Kidney epithelial cell (primary cell): Measurements from ENCODE around the gene MRGPRD. TPM values are rescaled to one million over a fixed set of nuclear protein-coding genes. Genes with fewer than 3 reads are reported as not detected.

Experiments used
- DNase-seq: peaks from one replicate; pipeline ENCODE4 v3.0.0-alpha.2; 2010; ENCODE audit warnings: low read depth
- H3K27me3 ChIP-seq: 2 replicates; pipeline ENCODE4 v1.6.0; 2011; ENCODE audit warnings: low read length; ENCODE audit not compliant: control insufficient read depth, insufficient read depth
- H3K36me3 ChIP-seq: 2 replicates; pipeline ENCODE4 v1.5.1; 2011; ENCODE audit warnings: low read length; ENCODE audit not compliant: control insufficient read depth, insufficient read depth
- H3K4me3 ChIP-seq: 2 replicates; pipeline ENCODE4 v1.5.1; 2011; ENCODE audit warnings: low read depth, mild to moderate bottlenecking, control low read depth, low read length
- total RNA-seq: library from RNA; depleted of rRNA; stranded (reverse); fragments of >200 nt; gene quantifications from 2 replicates; pipeline ENCODE4 v1.2.3, GENCODE V29; 2015
- TF ChIP-seq, protein P1 (sequence below): IDR thresholded peaks from 2 replicates; pipeline ENCODE4 v1.5.1; 2011; ENCODE audit warnings: mild to moderate bottlenecking, moderate library complexity, low read length, control low read depth, inconsistent platforms; ENCODE audit not compliant: insufficient read depth, poor library complexity, severe bottlenecking

Gene MRGPRD
- total RNA-seq, 1 donor from 2014 or later: not detected

DNA sequence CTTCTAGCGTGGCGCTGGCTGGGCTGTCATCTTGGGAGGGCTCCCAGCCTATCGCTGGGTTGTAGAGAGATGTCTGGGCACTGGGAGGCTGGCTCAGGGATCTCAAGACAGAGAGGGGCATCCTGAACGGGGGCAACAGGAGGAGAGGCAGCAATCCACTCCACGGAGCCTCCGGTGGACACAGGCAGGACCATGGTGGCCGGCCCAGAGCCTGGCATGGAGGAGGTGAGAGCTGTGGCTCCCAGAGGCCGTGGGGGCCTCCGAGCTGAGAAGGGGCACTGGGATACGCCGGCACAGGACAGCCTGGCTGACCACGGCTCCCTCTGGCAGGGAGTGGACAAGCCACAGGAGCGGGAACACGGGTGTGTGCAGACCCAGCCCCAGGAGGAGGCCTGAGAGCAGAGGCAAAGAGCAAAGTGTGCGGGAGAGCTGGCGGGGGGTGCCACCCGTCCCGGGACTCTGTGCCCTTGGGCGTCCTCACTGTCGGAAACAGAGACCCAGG is 23.1 kb upstream of the MRGPRD start:
- TF ChIP-seq, protein P1, sequence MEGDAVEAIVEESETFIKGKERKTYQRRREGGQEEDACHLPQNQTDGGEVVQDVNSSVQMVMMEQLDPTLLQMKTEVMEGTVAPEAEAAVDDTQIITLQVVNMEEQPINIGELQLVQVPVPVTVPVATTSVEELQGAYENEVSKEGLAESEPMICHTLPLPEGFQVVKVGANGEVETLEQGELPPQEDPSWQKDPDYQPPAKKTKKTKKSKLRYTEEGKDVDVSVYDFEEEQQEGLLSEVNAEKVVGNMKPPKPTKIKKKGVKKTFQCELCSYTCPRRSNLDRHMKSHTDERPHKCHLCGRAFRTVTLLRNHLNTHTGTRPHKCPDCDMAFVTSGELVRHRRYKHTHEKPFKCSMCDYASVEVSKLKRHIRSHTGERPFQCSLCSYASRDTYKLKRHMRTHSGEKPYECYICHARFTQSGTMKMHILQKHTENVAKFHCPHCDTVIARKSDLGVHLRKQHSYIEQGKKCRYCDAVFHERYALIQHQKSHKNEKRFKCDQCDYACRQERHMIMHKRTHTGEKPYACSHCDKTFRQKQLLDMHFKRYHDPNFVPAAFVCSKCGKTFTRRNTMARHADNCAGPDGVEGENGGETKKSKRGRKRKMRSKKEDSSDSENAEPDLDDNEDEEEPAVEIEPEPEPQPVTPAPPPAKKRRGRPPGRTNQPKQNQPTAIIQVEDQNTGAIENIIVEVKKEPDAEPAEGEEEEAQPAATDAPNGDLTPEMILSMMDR: no peak
- Histone ChIP-seq H3K27me3 (peaks cover 3% of the 10 kb centered on the region), H3K36me3 (no peaks in the 10 kb centered on the region), H3K4me3 (no peak overlapping the region)
- DNase-seq: no peak

DNA sequence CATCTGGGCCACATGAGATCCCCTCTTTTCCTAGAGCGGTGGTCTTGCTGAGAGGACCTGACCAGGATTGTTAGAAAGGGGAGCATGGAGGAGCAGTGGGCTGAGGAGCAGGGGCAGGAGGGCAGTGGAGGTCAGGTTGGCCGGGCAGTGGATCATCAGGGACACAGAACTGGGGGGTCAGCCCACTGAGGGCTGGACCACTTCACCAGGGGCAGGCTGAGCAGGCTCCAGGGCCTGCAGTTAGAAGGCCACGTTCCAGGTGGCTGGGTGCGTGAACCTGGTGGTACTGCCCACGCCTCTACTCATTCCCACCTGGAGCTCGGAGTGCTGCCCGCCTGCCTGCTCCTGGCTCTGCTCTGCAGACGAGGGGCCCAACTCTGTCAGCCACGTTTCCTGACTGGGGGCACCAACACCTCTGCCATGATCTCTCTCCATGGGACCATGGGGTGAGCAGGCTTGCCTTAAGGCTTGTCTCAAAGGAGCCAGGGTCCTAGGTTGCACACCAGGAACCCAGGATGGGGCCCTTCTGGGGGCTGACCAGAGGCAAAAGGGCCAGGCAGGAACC is 22.6 kb upstream of the MRGPRD start:
- no peak for DNase-seq
- TF ChIP-seq, protein P1: no peak
- H3K4me3 ChIP-seq: no peak overlapping the region
- H3K27me3 ChIP-seq: peaks cover 3% of the 10 kb centered on the region
- no peaks in the 10 kb centered on the region for H3K36me3 ChIP-seq

DNA sequence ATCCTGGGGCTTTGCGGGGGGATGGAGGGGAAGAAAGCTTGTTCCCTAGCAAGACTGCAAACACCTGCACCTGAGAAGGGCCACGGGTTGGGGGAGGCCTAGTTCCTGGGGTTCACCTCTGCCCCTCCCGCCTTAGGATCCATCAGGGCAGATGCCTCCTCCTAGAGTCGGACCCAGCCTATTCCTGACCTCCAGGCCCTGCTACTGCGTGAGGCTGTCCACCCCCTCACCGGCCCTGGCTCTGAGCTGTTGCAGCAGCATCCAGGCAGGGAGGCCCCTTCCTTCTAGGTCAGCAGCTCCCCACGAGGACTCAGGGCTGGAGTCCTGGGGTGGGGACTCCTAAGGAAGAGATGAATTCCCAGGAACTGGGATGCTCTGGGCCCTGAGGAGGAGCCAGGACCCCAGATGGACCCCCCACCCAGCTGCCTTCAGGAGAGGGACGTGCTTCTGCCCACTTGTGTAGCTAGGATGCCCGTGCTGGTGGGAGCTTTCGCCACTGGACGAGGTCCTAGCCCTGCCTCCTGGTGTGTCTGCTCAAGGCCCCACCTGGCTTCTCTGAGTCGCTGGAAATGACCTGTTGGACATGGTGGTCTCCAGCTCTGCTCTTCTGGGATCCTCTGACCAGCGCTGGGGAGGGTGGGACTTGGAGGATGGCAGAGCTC is 21.9 kb upstream of the MRGPRD start:
- DNase-seq: no peak
- Histone ChIP-seq H3K36me3 (no peaks in the 10 kb centered on the region), H3K27me3 (peaks cover 3% of the 10 kb centered on the region), H3K4me3 (no peak overlapping the region)
- TF ChIP-seq, protein P1: no peak

DNA sequence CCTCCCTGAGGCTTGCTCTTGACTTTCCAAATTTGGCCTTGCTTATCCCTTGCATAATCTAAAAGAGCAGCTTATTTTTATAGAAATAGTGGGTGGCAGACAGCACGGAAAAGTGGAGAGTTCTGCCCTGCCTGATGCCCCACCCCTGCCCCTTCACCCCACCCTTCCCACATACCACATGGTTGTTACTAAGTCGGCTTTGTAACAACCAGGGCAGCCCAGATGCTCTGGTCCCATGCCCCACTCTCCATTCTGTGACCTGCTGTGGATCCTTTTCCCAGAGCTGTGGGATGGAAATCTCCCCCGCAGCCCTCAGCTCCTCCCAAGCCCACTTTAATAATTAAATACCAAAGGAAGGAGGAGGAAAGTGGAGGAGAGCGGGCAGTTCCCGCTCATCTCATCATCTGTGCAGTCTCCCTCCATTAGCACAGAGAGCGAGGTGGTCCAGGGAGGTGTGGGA is 21.4 kb upstream of the MRGPRD start:
- TF ChIP-seq, protein P1: no peak
- H3K4me3 ChIP-seq: no peak overlapping the region
- H3K36me3 ChIP-seq: no peaks in the 10 kb centered on the region
- DNase-seq: no peak
- H3K27me3 ChIP-seq: peaks cover 3% of the 10 kb centered on the region

DNA sequence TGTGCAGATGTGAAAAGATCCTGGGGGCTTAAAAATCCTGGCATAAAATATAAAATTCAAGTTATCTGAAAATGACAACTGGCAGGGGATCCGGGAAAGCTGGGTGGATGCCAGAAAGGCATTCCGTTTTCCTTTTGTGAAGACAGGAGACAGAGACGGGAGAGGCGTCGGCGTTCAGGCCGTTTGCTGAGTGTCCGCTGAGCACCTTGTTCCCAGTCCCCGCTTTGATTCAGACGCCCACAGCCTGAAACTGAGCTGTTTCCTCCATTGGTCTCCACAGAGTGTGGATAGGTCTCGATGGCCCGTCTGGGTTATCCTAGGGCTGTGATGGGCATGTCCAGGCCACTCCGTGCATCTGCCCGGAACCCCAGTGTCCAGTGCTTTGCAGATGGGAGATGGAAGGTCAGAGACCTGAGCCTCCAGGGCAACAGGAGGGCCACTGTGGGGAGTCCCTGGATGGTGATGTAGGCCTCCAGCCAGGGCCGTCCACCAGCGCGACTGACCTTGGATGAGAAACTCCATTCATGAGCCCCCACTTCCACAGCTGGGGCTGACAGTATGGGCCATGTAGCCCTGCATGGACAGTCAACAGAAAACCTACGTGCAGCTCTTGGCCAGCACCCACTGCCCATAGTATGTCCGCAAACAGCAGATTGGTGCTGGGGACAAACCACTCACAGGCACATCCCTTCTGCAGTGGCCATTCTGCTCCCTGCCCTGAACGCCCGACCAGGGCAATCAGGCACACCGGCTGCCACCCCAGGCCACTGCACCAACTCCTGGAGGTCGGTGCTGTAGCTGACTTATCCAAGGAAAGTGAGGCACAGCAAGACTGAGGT is 20.7 kb upstream of the MRGPRD start:
- no peak for DNase-seq
- Histone ChIP-seq H3K27me3 (peaks cover 3% of the 10 kb centered on the region), H3K4me3 (no peak overlapping the region), H3K36me3 (no peaks in the 10 kb centered on the region)
- TF ChIP-seq, protein P1: no peak
